ENCODE data around the gene ADAM12. TPM values are rescaled to one million over a fixed set of nuclear protein-coding genes. Genes with fewer than 3 reads are reported as not detected.
A peak's percentile ranks its signal among the peaks of the same experiment; 100 is the strongest.

The ADAM12 gene
- total and polyA plus RNA-seq, 12 donors = 0.08 to 3.9 (median 0.53) TPM

GRCh38 chr10:126309228-126309883 lies 78.9 kb downstream of the ADAM12 start:
- H3K27ac ChIP-seq = no peak overlapping the region
- no peak overlapping the region for H3K4me3 ChIP-seq
- DNase-seq = no peak
- intact Hi-C loops (cut with DNase I) = no loop called here
- H3K27me3 ChIP-seq = no peaks in the 10 kb centered on the region
- H3K9me3 ChIP-seq (replicated peaks in 1 of 3) = peaks cover 0 to 4% (median 0%) of the 10 kb centered on the region in 3 donors
- TF ChIP-seq POLR2A (IDR thresholded peaks at IDR 0.05) (no peak), CTCF (IDR thresholded peaks at IDR 0.05) (no peak)
- H3K4me1 ChIP-seq (replicated peaks in 1 of 2) = no peaks in the 10 kb centered on the region
- WGBS, 4 donors = 84 to 92% (median 90%) methylated on average over 3 of the region's 3 CpGs
- no peaks in the 10 kb centered on the region for H3K36me3 ChIP-seq (replicated peaks in 1 of 2)

DNA sequence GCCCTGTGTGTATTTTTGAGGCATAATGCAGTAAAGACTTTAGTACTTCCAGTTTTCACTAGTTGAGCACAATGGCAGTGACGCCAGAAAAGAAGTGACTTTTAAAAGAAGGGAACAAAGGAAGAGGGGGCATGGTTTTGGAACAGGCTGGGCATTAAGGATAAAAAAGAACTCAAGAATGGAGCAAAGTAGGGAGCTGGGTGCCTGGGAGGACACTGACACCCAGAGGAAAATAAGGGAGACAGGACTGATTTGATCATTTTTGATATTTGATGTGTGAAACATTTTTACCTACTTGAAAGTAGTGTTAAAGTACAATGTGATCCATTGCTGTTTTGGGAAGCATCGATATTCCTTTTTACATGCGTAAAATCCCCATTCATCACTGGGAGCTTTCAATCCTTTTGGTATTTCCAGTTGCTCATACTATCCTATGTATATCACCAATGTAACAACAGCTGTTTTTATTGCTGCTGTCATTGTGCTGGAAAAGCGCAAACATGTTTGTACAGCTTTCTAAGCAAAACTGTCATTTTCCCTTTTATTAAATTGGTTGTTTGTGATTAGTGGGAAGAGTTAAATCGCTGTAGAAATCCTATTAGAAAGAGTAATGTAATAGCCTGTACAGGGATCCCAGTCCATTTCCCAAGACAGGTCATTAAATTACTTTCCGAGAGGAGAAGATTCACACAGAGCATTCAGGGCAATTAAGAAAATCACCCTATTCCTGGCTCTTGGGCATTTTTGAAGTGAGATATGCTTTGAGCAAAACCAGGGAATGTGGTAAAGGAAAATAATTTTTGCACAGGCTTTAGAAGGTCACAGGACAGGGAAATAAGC lies 85.2 kb downstream of the ADAM12 start:
- Histone ChIP-seq H3K36me3 (replicated peaks in 1 of 2) (no peaks in the 10 kb centered on the region), H3K27me3 (no peaks in the 10 kb centered on the region), H3K4me1 (replicated peaks in 1 of 2) (no peaks in the 10 kb centered on the region), H3K4me3 (no peak overlapping the region), H3K27ac (no peak overlapping the region), H3K9me3 (replicated peaks in 1 of 3) (peaks cover 0 to 4% (median 0%) of the 10 kb centered on the region in 3 donors)
- TF ChIP-seq CTCF (IDR thresholded peaks at IDR 0.05) (peak in 5 of 6 experiments; percentile 14 to 53 (median 41)), POLR2A (IDR thresholded peaks at IDR 0.05) (no peak)
- intact Hi-C loops (cut with DNase I) = loop anchor here in 1 of 2 donors (5.0 kb wide), 1 partner anchor 316 kb away; no protein-coding TSS in a partner anchor
- DNase-seq = peak in 1 of 7 donors; percentile 5
- WGBS, 4 donors = 75 to 87% (median 82%) methylated on average over 6 of the region's 6 CpGs

DNA sequence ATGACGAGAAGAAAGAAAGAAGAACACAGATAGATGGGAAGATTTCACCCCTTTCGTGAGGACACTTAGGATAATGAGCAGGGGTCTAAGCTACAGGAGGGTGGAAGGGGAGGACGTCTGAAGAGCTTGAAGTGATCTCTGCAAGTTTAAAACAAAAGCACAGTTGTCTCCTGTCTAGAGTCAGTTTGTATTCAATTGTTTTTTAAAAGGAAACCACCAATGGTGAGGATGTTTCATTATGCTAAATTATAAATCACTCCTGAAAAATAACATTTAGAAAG lies 85.9 kb downstream of the ADAM12 start:
- no peak overlapping the region for H3K27ac ChIP-seq
- intact Hi-C loops (cut with DNase I) = loop anchor here in 1 of 2 donors (5.0 kb wide), 1 partner anchor 315 kb away; no protein-coding TSS in a partner anchor
- TF ChIP-seq CTCF (IDR thresholded peaks at IDR 0.05) (no peak), POLR2A (IDR thresholded peaks at IDR 0.05) (no peak)
- 59 to 70% (median 65%) methylated on average over 3 of the region's 3 CpGs for WGBS, 4 donors
- no peak for DNase-seq
- H3K27me3 ChIP-seq = no peaks in the 10 kb centered on the region
- no peak overlapping the region for H3K4me3 ChIP-seq
- peaks cover 0 to 4% (median 0%) of the 10 kb centered on the region in 3 donors for H3K9me3 ChIP-seq (replicated peaks in 1 of 3)
- H3K36me3 ChIP-seq (replicated peaks in 1 of 2) = no peaks in the 10 kb centered on the region
- no peaks in the 10 kb centered on the region for H3K4me1 ChIP-seq (replicated peaks in 1 of 2)

DNA sequence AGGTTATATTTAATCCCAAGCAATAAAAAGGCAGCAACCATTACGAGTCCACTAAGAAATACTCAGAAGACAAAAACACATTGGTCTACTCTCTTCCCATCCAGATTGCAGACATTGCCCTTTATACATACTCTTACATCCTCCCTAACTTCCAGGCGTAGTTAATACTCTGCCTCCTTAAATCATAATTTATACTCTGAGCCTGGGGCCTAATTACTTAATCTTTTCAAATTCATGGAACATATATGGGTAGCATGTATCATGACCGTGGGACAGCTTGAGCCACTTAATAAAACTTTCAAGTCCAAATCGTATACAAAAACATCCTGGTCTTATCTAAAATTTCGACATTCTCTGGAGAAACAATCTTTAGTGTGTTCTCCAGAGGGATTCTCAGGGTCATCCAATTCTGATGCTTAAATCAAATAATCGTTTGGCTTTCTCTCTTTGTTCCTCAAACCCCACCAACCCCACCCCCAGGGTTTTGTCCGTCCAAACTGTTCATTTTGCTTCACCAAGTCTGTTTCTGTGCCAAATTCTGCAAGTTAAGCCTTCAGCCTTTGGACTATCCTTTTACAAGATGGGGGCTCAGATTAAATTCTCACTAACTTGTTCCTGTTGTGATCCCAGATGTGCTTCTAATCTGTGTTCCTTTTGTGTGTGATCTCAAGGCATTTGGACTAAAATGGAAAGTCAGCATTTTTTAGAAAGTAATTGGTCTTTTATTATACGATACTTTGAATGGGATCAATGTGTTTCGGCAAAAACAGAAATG lies 86.4 kb downstream of the ADAM12 start:
- Histone ChIP-seq H3K36me3 (replicated peaks in 1 of 2) (no peaks in the 10 kb centered on the region), H3K27ac (no peak overlapping the region), H3K4me3 (no peak overlapping the region), H3K9me3 (replicated peaks in 1 of 3) (peaks cover 0 to 4% (median 0%) of the 10 kb centered on the region in 3 donors), H3K27me3 (no peaks in the 10 kb centered on the region), H3K4me1 (replicated peaks in 1 of 2) (no peaks in the 10 kb centered on the region)
- WGBS, 4 donors = 64 to 79% (median 69%) methylated on average over 9 of the region's 9 CpGs
- no peak for DNase-seq
- TF ChIP-seq CTCF (IDR thresholded peaks at IDR 0.05) = no peak
- TF ChIP-seq POLR2A (IDR thresholded peaks at IDR 0.05) = no peak
- intact Hi-C loops (cut with DNase I) = loop anchor here in 1 of 2 donors (5.0 kb wide), 1 partner anchor 315 kb away; no protein-coding TSS in a partner anchor

Measured in adrenal gland (tissue), 12 donors.